ENCODE measurements around the gene MIAT.

The MIAT gene

DNA sequence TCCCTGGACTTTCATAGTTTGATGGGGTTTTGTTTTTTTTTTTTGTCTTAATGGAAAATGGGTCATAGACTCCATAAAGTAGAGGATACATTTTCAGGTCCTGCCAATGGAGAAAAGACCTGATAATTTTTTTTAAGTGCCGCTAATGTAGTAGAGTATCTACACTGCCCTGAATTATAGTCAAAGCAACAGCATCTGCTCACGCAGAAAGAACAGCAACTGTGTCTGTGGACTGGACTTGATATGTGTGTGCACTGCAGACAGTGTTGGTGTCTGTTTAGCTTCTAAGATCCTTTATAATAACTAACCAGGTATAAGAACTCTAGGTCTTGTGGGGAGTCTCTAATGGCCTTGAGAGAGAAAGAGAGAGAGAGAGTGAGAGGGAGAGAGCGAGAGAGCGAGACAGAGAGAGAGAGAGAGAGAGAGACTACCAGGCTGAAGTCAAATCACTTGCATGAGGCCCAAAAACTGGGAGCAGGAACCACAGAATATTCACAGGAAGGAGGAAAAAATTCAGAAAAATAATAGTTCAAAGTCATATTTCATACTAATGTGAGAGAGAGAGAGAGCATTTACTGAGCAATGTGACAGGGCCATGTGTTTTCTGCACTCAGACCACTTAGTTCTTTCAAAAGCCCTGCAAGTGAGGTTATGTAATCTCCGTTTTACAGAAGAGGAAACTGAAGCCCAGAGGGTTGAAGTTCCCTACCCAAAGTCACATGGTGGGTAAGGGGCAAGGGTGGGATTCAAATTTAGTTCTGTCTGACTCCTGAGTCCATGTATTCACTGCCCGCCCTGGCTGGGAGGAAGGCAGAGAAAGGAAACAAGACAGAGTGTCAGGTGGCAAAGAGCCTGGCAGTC, 8.6 kb upstream of the MIAT start:
- Mint-ChIP-seq H3K27ac (peak overlapping the region; percentile 56), H3K9me3 (no peaks in the 10 kb centered on the region), H3K4me1 (peaks cover 52% of the 10 kb centered on the region), H3K36me3 (no peaks in the 10 kb centered on the region), H3K27me3 (no peaks in the 10 kb centered on the region), H3K4me3 (no peak overlapping the region)

DNA sequence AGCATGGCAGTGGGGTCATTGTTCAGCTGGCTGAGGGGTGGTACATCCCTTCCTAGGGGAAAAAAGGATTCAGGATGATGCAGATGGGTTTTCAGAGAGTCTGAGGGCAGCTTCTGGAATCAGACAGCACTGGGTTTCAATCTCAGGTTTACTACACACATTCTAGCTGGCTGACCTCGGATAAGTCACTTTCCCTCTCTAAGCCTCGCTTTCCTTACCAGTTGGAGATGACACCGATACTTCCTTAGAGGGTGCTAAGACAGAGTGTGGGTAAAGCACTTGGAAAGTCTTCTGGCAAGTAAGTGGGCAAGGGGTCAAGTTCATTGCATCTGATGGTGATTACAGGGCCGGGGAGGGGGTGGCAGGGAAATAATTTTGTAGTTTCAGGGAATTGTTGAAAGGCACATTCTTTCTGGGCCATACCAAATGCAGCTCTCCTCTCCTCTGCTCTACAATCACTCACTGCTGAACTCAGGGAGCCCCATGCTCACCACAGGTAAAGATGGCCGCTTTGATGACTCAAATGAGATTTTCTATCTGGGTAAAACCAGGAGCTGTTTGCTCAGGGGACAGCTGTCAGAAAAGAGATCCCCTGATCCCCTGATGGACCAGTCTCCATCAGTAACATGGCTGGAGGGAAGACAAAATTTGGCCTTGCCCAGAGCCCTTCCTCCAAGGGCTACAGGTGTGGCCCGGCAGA, 6.5 kb upstream of the MIAT start:
- Mint-ChIP-seq H3K36me3 (no peaks in the 10 kb centered on the region), H3K9me3 (no peaks in the 10 kb centered on the region), H3K4me1 (peaks cover 34% of the 10 kb centered on the region), H3K27me3 (no peaks in the 10 kb centered on the region), H3K4me3 (no peak overlapping the region), H3K27ac (no peak overlapping the region)

DNA sequence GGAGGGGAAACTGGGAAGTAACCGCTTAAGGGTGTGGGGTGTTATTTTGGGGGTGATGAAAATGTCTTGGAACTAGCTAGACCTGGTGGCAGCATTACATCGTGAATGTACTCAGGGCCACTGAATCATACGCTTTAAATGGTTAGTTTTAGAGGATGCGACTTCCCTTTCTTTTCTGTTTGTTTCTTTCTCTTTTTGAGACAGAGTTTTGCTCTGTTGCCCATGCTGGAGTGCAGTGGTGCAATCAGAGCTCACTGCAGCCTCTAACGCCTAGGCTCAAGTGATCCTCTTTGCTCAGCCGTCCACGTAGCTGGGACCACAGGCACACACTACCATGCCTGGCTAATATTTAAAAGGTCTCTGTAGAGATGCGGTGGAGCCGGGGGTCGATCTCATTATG, 5.6 kb upstream of the MIAT start:
- Mint-ChIP-seq H3K36me3 (no peaks in the 10 kb centered on the region), H3K9me3 (no peaks in the 10 kb centered on the region), H3K27ac (no peak overlapping the region), H3K4me1 (peaks cover 25% of the 10 kb centered on the region), H3K4me3 (no peak overlapping the region), H3K27me3 (no peaks in the 10 kb centered on the region)

- peaks cover 26% of the 10 kb centered on the region for H3K4me1 Mint-ChIP-seq
- H3K36me3 Mint-ChIP-seq: no peaks in the 10 kb centered on the region
- H3K4me3 Mint-ChIP-seq: peak overlapping the region; percentile 90
- H3K27ac Mint-ChIP-seq: peak overlapping the region; percentile 35
- no peaks in the 10 kb centered on the region for H3K9me3 Mint-ChIP-seq
- H3K27me3 Mint-ChIP-seq: no peaks in the 10 kb centered on the region
Measured at GRCh38 chr22:26658161-26658560, 773 bp downstream of the MIAT start.

- Mint-ChIP-seq H3K27ac (peak overlapping the region; percentile 51), H3K4me3 (peak overlapping the region; percentile 90), H3K9me3 (no peaks in the 10 kb centered on the region), H3K4me1 (peaks cover 26% of the 10 kb centered on the region), H3K36me3 (no peaks in the 10 kb centered on the region), H3K27me3 (no peaks in the 10 kb centered on the region)
Measured at GRCh38 chr22:26658671-26659478, 1.5 kb downstream of the MIAT start.

GRCh38 chr22:26660356-26660755, 3.0 kb downstream of the MIAT start:
- Mint-ChIP-seq H3K27ac (no peak overlapping the region), H3K27me3 (no peaks in the 10 kb centered on the region), H3K4me1 (peaks cover 39% of the 10 kb centered on the region), H3K9me3 (no peaks in the 10 kb centered on the region), H3K36me3 (no peaks in the 10 kb centered on the region), H3K4me3 (no peak overlapping the region)

DNA sequence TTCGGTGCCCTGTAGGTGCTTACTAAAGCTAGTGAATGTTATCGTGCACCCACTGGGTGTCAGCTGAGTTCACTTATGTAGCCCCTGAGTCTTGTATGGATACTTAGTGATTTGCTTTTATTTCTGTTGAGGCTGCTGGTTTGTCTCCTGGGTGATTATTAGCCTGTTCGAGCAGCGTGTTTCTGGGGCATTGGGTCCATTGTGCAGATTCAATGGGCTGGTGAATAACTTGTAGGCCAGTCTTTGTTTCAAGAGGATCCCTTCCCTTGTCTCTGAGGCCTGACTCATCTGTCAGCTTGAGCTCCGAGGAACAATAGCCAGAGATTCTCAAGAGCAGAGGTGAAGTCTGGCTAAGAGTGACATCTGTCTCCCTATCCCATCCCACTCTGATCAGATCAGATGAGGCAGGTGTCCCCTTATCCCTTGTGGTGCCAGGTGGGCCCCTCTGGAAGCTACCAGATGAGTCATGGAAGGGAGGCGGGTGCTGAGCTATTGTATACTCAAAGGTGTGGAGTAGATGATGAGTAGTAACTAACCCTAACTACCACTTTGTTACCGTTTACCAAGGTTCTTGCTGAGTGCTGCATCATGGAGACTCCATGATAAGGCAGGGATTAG, 3.7 kb downstream of the MIAT start:
- Mint-ChIP-seq H3K9me3 (no peaks in the 10 kb centered on the region), H3K4me1 (peaks cover 46% of the 10 kb centered on the region), H3K4me3 (no peak overlapping the region), H3K27ac (no peak overlapping the region), H3K36me3 (no peaks in the 10 kb centered on the region), H3K27me3 (no peaks in the 10 kb centered on the region)

DNA sequence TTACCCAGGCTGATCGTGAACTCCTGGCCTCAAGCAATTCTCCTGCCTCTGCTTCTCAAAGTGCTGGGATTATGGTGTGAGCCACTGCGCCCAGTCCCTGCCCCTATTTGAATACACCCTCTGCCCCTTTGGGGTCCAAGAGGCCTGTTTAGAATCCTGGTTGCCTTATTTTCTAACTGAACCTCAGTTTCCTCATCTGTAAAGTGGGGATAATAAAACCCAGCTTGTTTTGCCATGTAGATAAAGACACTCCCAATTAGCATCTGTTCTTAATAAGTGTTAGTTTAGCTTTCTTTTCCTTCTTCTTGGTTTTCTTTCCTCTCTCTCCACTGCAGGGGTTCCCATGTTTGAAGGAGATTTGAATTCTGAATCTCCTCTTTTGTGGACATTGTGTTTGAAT, 4.8 kb downstream of the MIAT start:
- Mint-ChIP-seq H3K36me3 (no peaks in the 10 kb centered on the region), H3K9me3 (no peaks in the 10 kb centered on the region), H3K4me3 (no peak overlapping the region), H3K27me3 (no peaks in the 10 kb centered on the region), H3K27ac (no peak overlapping the region), H3K4me1 (peaks cover 47% of the 10 kb centered on the region)

- H3K27ac Mint-ChIP-seq: no peak overlapping the region
- no peaks in the 10 kb centered on the region for H3K27me3 Mint-ChIP-seq
- no peaks in the 10 kb centered on the region for H3K36me3 Mint-ChIP-seq
- peaks cover 37% of the 10 kb centered on the region for H3K4me1 Mint-ChIP-seq
- no peak overlapping the region for H3K4me3 Mint-ChIP-seq
- H3K9me3 Mint-ChIP-seq: no peaks in the 10 kb centered on the region
Measured at GRCh38 chr22:26663374-26663923, 6.1 kb downstream of the MIAT start.

GRCh38 chr22:26665813-26666231, 8.4 kb downstream of the MIAT start:
- H3K9me3 Mint-ChIP-seq: no peaks in the 10 kb centered on the region
- peak overlapping the region; percentile 66 for H3K4me3 Mint-ChIP-seq
- H3K4me1 Mint-ChIP-seq: peaks cover 46% of the 10 kb centered on the region
- no peak overlapping the region for H3K27ac Mint-ChIP-seq
- no peaks in the 10 kb centered on the region for H3K36me3 Mint-ChIP-seq
- no peaks in the 10 kb centered on the region for H3K27me3 Mint-ChIP-seq

- H3K27ac Mint-ChIP-seq: no peak overlapping the region
- no peak overlapping the region for H3K4me3 Mint-ChIP-seq
- H3K4me1 Mint-ChIP-seq: peaks cover 55% of the 10 kb centered on the region
- no peaks in the 10 kb centered on the region for H3K36me3 Mint-ChIP-seq
- no peaks in the 10 kb centered on the region for H3K27me3 Mint-ChIP-seq
- no peaks in the 10 kb centered on the region for H3K9me3 Mint-ChIP-seq
Measured at GRCh38 chr22:26667140-26667539, 9.8 kb downstream of the MIAT start.

GRCh38 chr22:26669060-26669481, 11.7 kb downstream of the MIAT start:
- Mint-ChIP-seq H3K27ac (no peak overlapping the region), H3K4me3 (no peak overlapping the region), H3K27me3 (no peaks in the 10 kb centered on the region)

GRCh38 chr22:26670459-26670858, 13.1 kb downstream of the MIAT start:
- peaks cover 70% of the 10 kb centered on the region for H3K4me1 Mint-ChIP-seq
- no peaks in the 10 kb centered on the region for H3K9me3 Mint-ChIP-seq
- H3K27me3 Mint-ChIP-seq: no peaks in the 10 kb centered on the region
- H3K36me3 Mint-ChIP-seq: peaks cover 3% of the 10 kb centered on the region
- no peak overlapping the region for H3K27ac Mint-ChIP-seq
- peak overlapping the region; percentile 59 for H3K4me3 Mint-ChIP-seq

More at GRCh38 chr22:26669060-26669481, 11.7 kb downstream of the MIAT start:
- Mint-ChIP-seq H3K9me3 (no peaks in the 10 kb centered on the region), H3K4me1 (peaks cover 70% of the 10 kb centered on the region), H3K36me3 (peaks cover 1% of the 10 kb centered on the region)

DNA sequence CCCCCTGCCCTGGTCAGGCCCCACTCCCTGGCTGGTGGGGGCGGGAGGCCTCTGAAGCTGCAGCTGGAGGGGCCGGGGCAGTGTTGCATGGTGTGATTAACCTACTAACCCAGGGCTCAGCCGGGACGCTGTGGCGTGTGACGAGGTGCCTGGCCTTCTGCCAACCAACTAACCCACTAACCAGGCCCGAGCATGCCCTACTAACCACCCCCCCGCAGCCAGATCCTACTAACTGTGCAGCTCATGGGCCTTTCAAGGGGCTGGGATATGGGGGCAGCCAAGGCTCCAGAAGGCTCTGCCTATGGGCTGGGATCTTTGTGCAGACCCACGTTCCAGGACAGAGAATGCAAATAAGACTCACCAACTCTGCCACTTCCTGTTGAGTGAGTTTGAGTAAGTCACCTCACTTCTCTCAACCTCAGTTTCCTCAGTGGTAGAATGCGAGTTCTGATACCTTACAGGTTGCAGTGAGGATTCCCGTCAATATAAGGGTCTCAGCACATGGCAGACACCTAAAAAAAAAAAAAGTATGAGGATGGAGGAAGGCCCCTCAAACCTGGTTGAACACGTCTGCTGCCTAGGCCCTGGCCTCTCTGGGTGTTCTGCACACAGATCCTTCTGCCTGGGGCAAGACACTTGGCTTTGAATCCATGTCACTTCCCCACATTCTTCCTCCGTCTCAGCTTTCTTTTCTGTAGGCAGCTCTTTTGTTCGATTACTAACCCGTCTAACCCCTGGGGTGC, 14.1 kb downstream of the MIAT start:
- Mint-ChIP-seq H3K4me3 (peak overlapping the region; percentile 97), H3K27ac (peak overlapping the region; percentile 96), H3K36me3 (peaks cover 3% of the 10 kb centered on the region), H3K4me1 (peaks cover 73% of the 10 kb centered on the region), H3K9me3 (no peaks in the 10 kb centered on the region), H3K27me3 (no peaks in the 10 kb centered on the region)

Data from activated naive CD4-positive, alpha-beta T cell treated with anti-CD3 and anti-CD28 coated beads, Interleukin-2, amount 50 U/mL, for 24 hours (primary cell).